ENCODE measurements around the gene DNLZ. TPM values are rescaled to one million over a fixed set of nuclear protein-coding genes. Genes with fewer than 3 reads are reported as not detected.
"Not testable (repeated sequence)": the region's sequence is repeated elsewhere in the genome, so short reads cannot be mapped to it uniquely, and the experiment has no call there.

DNLZ gene
- 18.7 TPM for polyA plus RNA-seq (2013, experiment 1 of 2)
- 12.0 TPM for polyA plus RNA-seq (2013, experiment 2 of 2)

GRCh38 chr9:136363106-136363948 lies at the start of gene DNLZ:
DNLZ (minus strand) TSS chr9:136363744; CDS start chr9:136363714, 30 bp downstream.
- H3K9ac ChIP-seq (ENCODE audit: low read depth, low read length) = peak within 1 kb of the TSS; percentile 98
- WGBS = 3% methylated on average over 94 of the region's 97 CpGs
- H3K27ac ChIP-seq (ENCODE audit: low read depth, low read length) = peak within 1 kb of the TSS; percentile 88
- peak within 1 kb of the TSS; percentile 95 for H3K4me3 ChIP-seq (ENCODE audit: low read length)
- H3K4me1 ChIP-seq (ENCODE audit: insufficient read depth, low read length) = peaks cover 3% of the 10 kb centered on the region; the same call in 1 of the 2 replicates
- peaks cover 11% of the 10 kb centered on the region; the same call in 1 of the 2 replicates for H3K36me3 ChIP-seq (ENCODE audit: insufficient read depth, low read length)
- H3K27me3 ChIP-seq (ENCODE audit: insufficient read depth, low read length) = no peaks in the 10 kb centered on the region
- no peaks in the 10 kb centered on the region for H3K9me3 ChIP-seq (ENCODE audit: insufficient read depth, low read depth, low read length)

- no peak overlapping the region for H3K9ac ChIP-seq (ENCODE audit: low read depth, low read length)
- WGBS = 91% methylated on average over 9 of the region's 9 CpGs
- no peak overlapping the region for H3K27ac ChIP-seq (ENCODE audit: low read depth, low read length)
- peaks cover 6% of the 10 kb centered on the region for H3K4me1 ChIP-seq (ENCODE audit: insufficient read depth, low read length)
- H3K36me3 ChIP-seq (ENCODE audit: insufficient read depth, low read length) = peaks cover 71% of the 10 kb centered on the region
- no peak overlapping the region for H3K4me3 ChIP-seq (ENCODE audit: low read length)
- no peaks in the 10 kb centered on the region for H3K27me3 ChIP-seq (ENCODE audit: insufficient read depth, low read length)
- H3K9me3 ChIP-seq (ENCODE audit: insufficient read depth, low read depth, low read length) = no peaks in the 10 kb centered on the region
Measured at GRCh38 chr9:136412962-136413361, 49.4 kb upstream of the DNLZ start.

- peak overlapping the region; percentile 83 for H3K4me3 ChIP-seq (ENCODE audit: low read length)
- H3K4me1 ChIP-seq (ENCODE audit: insufficient read depth, low read length) = peaks cover 6% of the 10 kb centered on the region
- peaks cover 71% of the 10 kb centered on the region for H3K36me3 ChIP-seq (ENCODE audit: insufficient read depth, low read length)
- no peak overlapping the region for H3K27ac ChIP-seq (ENCODE audit: low read depth, low read length)
- WGBS = 75% methylated on average over 4 of the region's 4 CpGs
- no peaks in the 10 kb centered on the region for H3K9me3 ChIP-seq (ENCODE audit: insufficient read depth, low read depth, low read length)
- H3K27me3 ChIP-seq (ENCODE audit: insufficient read depth, low read length) = no peaks in the 10 kb centered on the region
- peak overlapping the region; percentile 90 for H3K9ac ChIP-seq (ENCODE audit: low read depth, low read length)
Measured at GRCh38 chr9:136411378-136411777, 47.8 kb upstream of the DNLZ start.

GRCh38 chr9:136410500-136411287 lies 47.1 kb upstream of the DNLZ start, which contains the start of the genes ENTR1 and PMPCA:
ENTR1 (minus strand) TSS chr9:136410614; CDS start chr9:136410397, 217 bp downstream.
PMPCA (plus strand) TSS chr9:136410658; CDS start chr9:136410669, 11 bp downstream.
- no peaks in the 10 kb centered on the region for H3K9me3 ChIP-seq (ENCODE audit: insufficient read depth, low read depth, low read length)
- peaks cover 70% of the 10 kb centered on the region for H3K36me3 ChIP-seq (ENCODE audit: insufficient read depth, low read length)
- H3K4me1 ChIP-seq (ENCODE audit: insufficient read depth, low read length) = peaks cover 6% of the 10 kb centered on the region
- no peaks in the 10 kb centered on the region for H3K27me3 ChIP-seq (ENCODE audit: insufficient read depth, low read length)
- H3K4me3 ChIP-seq (ENCODE audit: low read length) = peak within 1 kb of the TSS; percentile 83
- under 1% methylated on average over 83 of the region's 83 CpGs for WGBS
- H3K9ac ChIP-seq (ENCODE audit: low read depth, low read length) = peak within 1 kb of the TSS; percentile 98
- H3K27ac ChIP-seq (ENCODE audit: low read depth, low read length) = peak within 1 kb of the TSS; percentile 86

- peak overlapping the region; percentile 77 for H3K27ac ChIP-seq (ENCODE audit: low read depth, low read length)
- 12% methylated on average over 71 of the region's 71 CpGs for WGBS
- peaks cover 6% of the 10 kb centered on the region for H3K4me1 ChIP-seq (ENCODE audit: insufficient read depth, low read length)
- peaks cover 70% of the 10 kb centered on the region for H3K36me3 ChIP-seq (ENCODE audit: insufficient read depth, low read length)
- no peaks in the 10 kb centered on the region for H3K9me3 ChIP-seq (ENCODE audit: insufficient read depth, low read depth, low read length)
- H3K4me3 ChIP-seq (ENCODE audit: low read length) = peak overlapping the region; percentile 83
- H3K9ac ChIP-seq (ENCODE audit: low read depth, low read length) = peak overlapping the region; percentile 98
- no peaks in the 10 kb centered on the region for H3K27me3 ChIP-seq (ENCODE audit: insufficient read depth, low read length)
Measured at GRCh38 chr9:136409557-136410455, 46.3 kb upstream of the DNLZ start.

- no peak overlapping the region for H3K4me3 ChIP-seq (ENCODE audit: low read length)
- H3K36me3 ChIP-seq (ENCODE audit: insufficient read depth, low read length) = peaks cover 66% of the 10 kb centered on the region
- H3K9ac ChIP-seq (ENCODE audit: low read depth, low read length) = no peak overlapping the region
Measured at GRCh38 chr9:136407911-136408310, 44.4 kb upstream of the DNLZ start.

GRCh38 chr9:136407061-136407460 lies 43.5 kb upstream of the DNLZ start:
- H3K4me1 ChIP-seq (ENCODE audit: insufficient read depth, low read length); H3K27me3 ChIP-seq (ENCODE audit: insufficient read depth, low read length); H3K9me3 ChIP-seq (ENCODE audit: insufficient read depth, low read depth, low read length); H3K27ac ChIP-seq (ENCODE audit: low read depth, low read length); H3K4me3 ChIP-seq (ENCODE audit: low read length); H3K9ac ChIP-seq (ENCODE audit: low read depth, low read length): not testable (repeated sequence)
- WGBS = 97% methylated on average over 28 of the region's 28 CpGs
- H3K36me3 ChIP-seq (ENCODE audit: insufficient read depth, low read length) = peaks cover 64% of the 10 kb centered on the region

More at GRCh38 chr9:136407911-136408310, 44.4 kb upstream of the DNLZ start:
- Histone ChIP-seq H3K9me3 (ENCODE audit: insufficient read depth, low read depth, low read length) (no peaks in the 10 kb centered on the region), H3K27ac (ENCODE audit: low read depth, low read length) (0 out of 2 replicates have a peak overlapping the region, but pooled peaks have one; percentile 25), H3K4me1 (ENCODE audit: insufficient read depth, low read length) (peaks cover 6% of the 10 kb centered on the region), H3K27me3 (ENCODE audit: insufficient read depth, low read length) (no peaks in the 10 kb centered on the region)
- WGBS = 91% methylated on average over 7 of the region's 7 CpGs

GRCh38 chr9:136405904-136406303 lies 42.4 kb upstream of the DNLZ start:
- 96% methylated on average over 10 of the region's 10 CpGs for WGBS
- H3K27me3 ChIP-seq (ENCODE audit: insufficient read depth, low read length); H3K9ac ChIP-seq (ENCODE audit: low read depth, low read length); H3K9me3 ChIP-seq (ENCODE audit: insufficient read depth, low read depth, low read length); H3K4me3 ChIP-seq (ENCODE audit: low read length); H3K27ac ChIP-seq (ENCODE audit: low read depth, low read length); H3K4me1 ChIP-seq (ENCODE audit: insufficient read depth, low read length): not testable (repeated sequence)
- peaks cover 67% of the 10 kb centered on the region for H3K36me3 ChIP-seq (ENCODE audit: insufficient read depth, low read length)

- Histone ChIP-seq H3K36me3 (ENCODE audit: insufficient read depth, low read length) (peaks cover 67% of the 10 kb centered on the region), H3K9ac (ENCODE audit: low read depth, low read length) (no peak overlapping the region), H3K9me3 (ENCODE audit: insufficient read depth, low read depth, low read length) (no peaks in the 10 kb centered on the region), H3K4me3 (ENCODE audit: low read length) (no peak overlapping the region), H3K27ac (ENCODE audit: low read depth, low read length) (no peak overlapping the region), H3K27me3 (ENCODE audit: insufficient read depth, low read length) (no peaks in the 10 kb centered on the region), H3K4me1 (ENCODE audit: insufficient read depth, low read length) (no peaks in the 10 kb centered on the region)
- 96% methylated on average over 6 of the region's 7 CpGs for WGBS
Measured at GRCh38 chr9:136405481-136405880, 41.9 kb upstream of the DNLZ start.

- H3K9me3 ChIP-seq (ENCODE audit: insufficient read depth, low read depth, low read length) = no peaks in the 10 kb centered on the region
- H3K27ac ChIP-seq (ENCODE audit: low read depth, low read length) = no peak overlapping the region
- peaks cover 67% of the 10 kb centered on the region for H3K36me3 ChIP-seq (ENCODE audit: insufficient read depth, low read length)
- H3K4me3 ChIP-seq (ENCODE audit: low read length) = no peak overlapping the region
- H3K27me3 ChIP-seq (ENCODE audit: insufficient read depth, low read length) = no peaks in the 10 kb centered on the region
- H3K4me1 ChIP-seq (ENCODE audit: insufficient read depth, low read length) = no peaks in the 10 kb centered on the region
- 95% methylated on average over 14 of the region's 14 CpGs for WGBS
- no peak overlapping the region for H3K9ac ChIP-seq (ENCODE audit: low read depth, low read length)
Measured at GRCh38 chr9:136404801-136405136, 41.2 kb upstream of the DNLZ start.

Measured in HUES64 (cell line).